Melanocyte of skin (primary cell): ENCODE data around the gene SH2D3C. TPM values are rescaled to one million over a fixed set of nuclear protein-coding genes. Genes with fewer than 3 reads are reported as not detected.

Experiments
- total RNA-seq, 2 donors: library from RNA; depleted of rRNA; stranded (reverse); fragments of >200 nt; gene quantifications; 2 replicates each; pipeline ENCODE4 v1.2.3, GENCODE V29; 2012

SH2D3C gene, protein sequence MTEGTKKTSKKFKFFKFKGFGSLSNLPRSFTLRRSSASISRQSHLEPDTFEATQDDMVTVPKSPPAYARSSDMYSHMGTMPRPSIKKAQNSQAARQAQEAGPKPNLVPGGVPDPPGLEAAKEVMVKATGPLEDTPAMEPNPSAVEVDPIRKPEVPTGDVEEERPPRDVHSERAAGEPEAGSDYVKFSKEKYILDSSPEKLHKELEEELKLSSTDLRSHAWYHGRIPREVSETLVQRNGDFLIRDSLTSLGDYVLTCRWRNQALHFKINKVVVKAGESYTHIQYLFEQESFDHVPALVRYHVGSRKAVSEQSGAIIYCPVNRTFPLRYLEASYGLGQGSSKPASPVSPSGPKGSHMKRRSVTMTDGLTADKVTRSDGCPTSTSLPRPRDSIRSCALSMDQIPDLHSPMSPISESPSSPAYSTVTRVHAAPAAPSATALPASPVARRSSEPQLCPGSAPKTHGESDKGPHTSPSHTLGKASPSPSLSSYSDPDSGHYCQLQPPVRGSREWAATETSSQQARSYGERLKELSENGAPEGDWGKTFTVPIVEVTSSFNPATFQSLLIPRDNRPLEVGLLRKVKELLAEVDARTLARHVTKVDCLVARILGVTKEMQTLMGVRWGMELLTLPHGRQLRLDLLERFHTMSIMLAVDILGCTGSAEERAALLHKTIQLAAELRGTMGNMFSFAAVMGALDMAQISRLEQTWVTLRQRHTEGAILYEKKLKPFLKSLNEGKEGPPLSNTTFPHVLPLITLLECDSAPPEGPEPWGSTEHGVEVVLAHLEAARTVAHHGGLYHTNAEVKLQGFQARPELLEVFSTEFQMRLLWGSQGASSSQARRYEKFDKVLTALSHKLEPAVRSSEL
- total RNA-seq, result 1 to 10 TPM in 1 of 2 donors, under 1 TPM in 1; under 0.01 to 1.3 TPM

DNA sequence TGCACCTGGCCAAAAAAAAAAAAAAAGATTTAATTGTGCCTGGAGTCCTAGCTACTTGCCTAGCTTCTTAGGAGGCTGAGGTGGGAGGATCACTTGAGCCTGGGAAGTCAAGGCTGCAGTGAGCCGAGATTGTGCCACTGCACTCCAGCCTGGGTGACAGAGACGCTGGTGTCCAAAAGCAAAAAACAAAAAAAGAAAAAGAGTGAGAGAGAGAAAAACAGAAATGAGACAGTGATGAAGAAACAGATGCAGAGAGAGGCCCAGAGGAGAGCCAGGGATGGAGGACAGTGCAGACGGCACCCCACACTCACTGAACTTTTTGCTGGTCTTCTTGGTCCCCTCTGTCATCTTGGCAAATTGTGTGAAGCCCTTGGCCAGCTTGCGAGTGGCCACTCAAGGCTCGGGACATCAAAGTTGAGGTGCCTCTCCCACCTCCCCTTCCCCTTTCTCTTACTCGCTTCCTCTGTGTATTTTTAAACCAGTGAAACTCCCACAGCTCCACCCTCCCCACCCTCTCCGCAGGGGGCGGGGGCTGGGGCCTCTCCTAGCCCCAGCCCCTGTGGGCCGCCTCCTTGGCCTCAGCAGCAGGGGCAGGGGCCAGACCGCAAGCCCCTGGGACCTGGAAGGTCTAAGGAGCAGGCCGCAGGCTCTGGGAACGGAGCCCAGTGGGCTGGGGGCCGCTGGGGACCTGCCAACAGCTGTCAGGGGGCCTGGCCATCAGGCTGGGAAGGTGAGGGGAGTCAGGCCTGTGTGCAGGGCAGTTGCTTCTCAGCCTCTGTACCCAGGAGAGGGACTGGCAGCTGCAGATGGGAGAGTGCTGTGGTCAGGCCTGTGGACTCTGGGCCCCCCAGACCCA is at the start of gene SH2D3C:
Gene SH2D3C, minus strand, starts transcription at position 387 of the 856 bp plus-strand sequence. Its CDS starts 39 bp downstream, at position 348.

DNA sequence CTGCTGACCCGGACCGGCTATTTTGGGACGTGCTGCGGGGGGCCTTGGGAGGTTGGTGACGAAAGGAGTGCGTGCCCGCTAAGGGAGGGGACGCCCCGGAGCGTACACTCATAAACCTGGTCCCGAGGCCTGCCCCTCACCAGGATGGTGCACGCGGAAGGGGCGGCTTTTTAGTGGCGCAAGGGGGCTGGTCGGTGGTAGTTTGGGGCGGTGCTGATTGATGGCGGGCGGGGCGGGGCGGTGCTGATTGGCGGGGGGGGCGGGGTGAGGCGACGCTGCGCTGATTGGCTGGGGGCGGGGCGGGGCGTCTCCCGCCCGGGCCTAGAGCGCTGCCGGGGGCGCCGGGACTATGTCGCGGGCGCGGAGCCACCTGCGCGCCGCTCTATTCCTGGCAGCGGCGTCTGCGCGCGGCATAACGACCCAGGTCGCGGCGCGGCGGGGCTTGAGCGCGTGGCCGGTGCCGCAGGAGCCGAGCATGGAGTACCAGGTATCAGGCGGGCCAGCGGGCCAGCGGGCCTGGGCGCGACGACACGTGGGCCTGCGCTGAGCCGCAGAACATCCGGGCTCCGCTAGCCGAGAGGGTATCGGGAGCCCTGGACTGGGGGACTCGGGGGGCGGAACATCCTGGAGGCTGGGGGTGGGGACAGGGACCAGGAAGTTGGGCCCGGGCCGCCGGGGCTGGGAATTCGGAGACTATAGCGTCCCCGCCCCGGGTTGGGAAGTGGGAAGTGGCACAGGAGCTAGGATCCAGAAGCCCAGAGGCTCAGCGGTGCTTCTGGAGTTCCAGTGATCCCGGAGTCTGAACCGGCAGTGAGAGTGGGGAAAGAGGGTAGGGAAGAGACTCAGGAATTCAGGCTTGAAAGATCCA is 24.3 kb upstream of the SH2D3C start, which contains the start of gene FPGS:
Gene FPGS, plus strand, starts transcription at position 307 of the 868 bp plus-strand sequence. Its CDS starts 43 bp downstream, at position 350.

GRCh38 chr9:127785933-127786772 is 7.7 kb upstream of the SH2D3C start, which contains the start of gene CDK9:
Gene CDK9 (plus strand): TSS chr9:127786034. CDS start chr9:127786149, 115 bp downstream.

DNA sequence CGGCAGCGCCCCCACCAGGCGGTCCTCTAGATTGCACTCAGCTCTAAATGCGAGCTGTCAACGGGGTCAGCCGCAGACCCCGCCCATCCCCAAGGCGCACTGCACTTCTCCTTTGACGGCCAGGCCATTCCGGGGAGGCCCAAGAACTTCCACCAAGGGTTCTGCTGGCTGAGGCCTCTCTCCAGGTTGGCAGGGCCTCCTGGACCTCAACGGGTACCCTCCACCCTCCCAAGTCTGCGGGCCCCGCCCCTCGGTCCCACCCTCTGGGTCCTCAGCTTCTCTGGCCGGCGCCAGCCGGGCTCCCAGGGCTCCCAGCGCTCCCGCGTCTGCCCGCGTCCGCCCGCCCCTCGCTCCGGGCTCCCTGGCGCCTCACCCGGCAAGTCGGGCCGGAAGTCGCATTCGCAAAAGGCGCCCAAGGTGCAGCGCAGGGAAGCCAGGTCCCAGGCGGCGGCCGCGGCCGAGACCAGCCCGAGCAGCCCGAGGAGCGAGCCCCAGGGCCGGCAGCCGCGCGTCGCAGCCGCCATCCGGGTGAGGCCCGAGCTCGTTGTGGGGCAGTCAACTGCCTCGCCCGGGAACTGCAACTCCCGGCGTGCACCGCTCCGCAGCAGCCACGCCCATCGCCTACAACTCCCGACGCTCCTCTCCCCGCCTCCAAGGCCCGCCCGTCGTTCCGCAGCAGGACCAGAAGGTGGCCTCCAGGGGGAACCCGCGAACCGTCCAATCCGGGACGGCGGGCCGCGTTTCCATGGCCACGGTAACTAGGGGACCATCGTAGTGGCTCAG is 43.5 kb downstream of the SH2D3C start, which contains the start of gene TOR2A:
Gene TOR2A, minus strand, starts transcription at position 548 of the 783 bp plus-strand sequence. Its CDS starts 24 bp downstream, at position 524.

DNA sequence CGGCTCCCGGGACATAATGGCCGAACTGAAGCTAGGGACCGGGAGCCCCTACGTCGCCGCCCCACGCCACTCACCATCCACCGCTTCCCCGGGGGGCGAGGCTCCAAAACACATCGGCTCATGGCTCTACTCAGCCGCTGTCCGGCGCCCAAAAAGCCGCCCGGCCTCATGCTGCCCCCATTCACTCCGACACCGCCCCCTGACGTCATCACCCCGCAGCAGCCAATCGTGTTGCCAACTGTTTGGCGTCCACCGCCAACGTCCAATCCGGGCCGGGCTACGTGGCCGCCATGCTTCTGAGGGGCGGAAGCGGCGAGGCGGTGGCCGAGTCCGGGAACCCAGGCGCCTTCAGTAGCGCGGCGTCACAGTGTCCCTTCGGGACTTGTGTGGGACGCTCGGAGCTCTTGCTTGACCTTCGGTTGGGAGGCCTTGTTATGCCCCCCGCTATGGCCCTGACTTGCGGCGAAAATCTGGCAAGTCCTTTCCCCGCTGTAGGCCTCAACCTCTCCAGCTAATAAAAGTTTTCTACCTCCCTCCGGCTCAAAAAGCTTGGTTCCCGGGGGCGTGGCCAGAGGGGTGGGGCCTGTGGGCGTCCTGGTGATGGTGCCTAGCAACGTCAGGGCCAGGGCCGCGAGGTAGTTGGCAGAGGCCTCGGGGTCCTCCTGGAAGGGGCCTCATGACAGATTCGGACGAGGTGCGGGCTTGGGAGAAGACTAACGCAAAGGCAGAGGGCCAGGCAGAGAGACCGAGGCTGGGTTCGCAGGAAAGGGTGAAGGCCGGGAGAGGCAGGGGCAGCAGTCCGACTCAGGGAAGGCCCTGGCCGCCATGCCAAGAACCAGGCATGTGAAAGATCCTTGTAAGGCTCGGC is 62.8 kb downstream of the SH2D3C start, which contains the start of the genes PTRH1 and TTC16:
Gene PTRH1, minus strand, starts transcription at position 194 of the 868 bp plus-strand sequence. Its CDS starts 24 bp downstream, at position 170.
Gene TTC16, plus strand, starts transcription at position 610 of the 868 bp plus-strand sequence. Its CDS starts 67 bp downstream, at position 677.

GRCh38 chr9:127706836-127707241 is 71.6 kb downstream of the SH2D3C start, which contains the start of gene CFAP157:
Gene CFAP157 (plus strand): TSS chr9:127706988. CDS start chr9:127707032, 44 bp downstream.

Other genes starting within 250 kb of the SH2D3C start
- 10 to 100 TPM; 71.6 to 79.3 TPM for gene STXBP1, start 166.4 kb downstream of the SH2D3C start, total RNA-seq
- under 1 TPM in 1 of 2 donors, not detected in 1; under 0.01 TPM for gene CFAP157, start 71.7 kb downstream of the SH2D3C start, total RNA-seq
- 10 to 100 TPM; 19.6 to 28.0 TPM for gene PTRH1, start 63.0 kb downstream of the SH2D3C start, total RNA-seq
- gene TTC16, start 62.6 kb downstream of the SH2D3C start, total RNA-seq, result under 1 TPM in 1 of 2 donors, not detected in 1; under 0.01 TPM
- 1 to 10 TPM; 6.5 to 7.7 TPM for gene TOR2A, start 43.4 kb downstream of the SH2D3C start, total RNA-seq
- 10 to 100 TPM; 32.3 to 44.3 TPM for gene CDK9, start 7.4 kb upstream of the SH2D3C start, total RNA-seq
- 10 to 100 TPM; 54.4 to 66.3 TPM for gene FPGS, start 24.2 kb upstream of the SH2D3C start, total RNA-seq
- 10 to 100 TPM; 11.4 to 19.3 TPM for gene ENG, start 76.0 kb upstream of the SH2D3C start, total RNA-seq
- gene AK1, start 99.0 kb upstream of the SH2D3C start, total RNA-seq, result 10 to 100 TPM; 42.0 to 53.9 TPM
- 10 to 100 TPM; 13.0 to 14.8 TPM for gene ST6GALNAC6, start 120.9 kb upstream of the SH2D3C start, total RNA-seq
- 1 to 10 TPM; 5.2 to 8.3 TPM for gene ST6GALNAC4, start 138.4 kb upstream of the SH2D3C start, total RNA-seq
- gene PIP5KL1, start 152.1 kb upstream of the SH2D3C start, total RNA-seq, result under 1 TPM; 0.33 to 0.34 TPM
- 10 to 100 TPM; 12.0 to 18.3 TPM for gene DPM2, start 159.2 kb upstream of the SH2D3C start, total RNA-seq
- 10 to 100 TPM in 1 of 2 donors, 1 to 10 TPM in 1; 7.3 to 27.5 TPM for gene EEIG1, start 202.3 kb upstream of the SH2D3C start, total RNA-seq